ENCODE results near the gene LRRK1. TPM values are rescaled to one million over a fixed set of nuclear protein-coding genes. Genes with fewer than 3 reads are reported as not detected.

LRRK1 gene
- total RNA-seq, 4 donors from 2014 or later: 14.1 to 31.5 (median 16.8) TPM

- Histone ChIP-seq H3K4me1 (peaks cover 0 to 8% (median 0%) of the 10 kb centered on the region in 4 donors), H3K27ac (no peak overlapping the region), H3K4me3 (no peak overlapping the region), H3K9me3 (no peaks in the 10 kb centered on the region), H3K27me3 (no peaks in the 10 kb centered on the region), H3K36me3 (no peaks in the 10 kb centered on the region)
- no peak for DNase-seq (ENCODE audit: low spot score in 2 of 2)
- WGBS, 2 donors: 87 to 89% methylated on average over 6 of the region's 6 CpGs
- TF ChIP-seq EP300 (IDR thresholded peaks at IDR 0.05) (no peak), POLR2A (IDR thresholded peaks at IDR 0.05) (no peak)
- TF ChIP-seq, protein P1, sequence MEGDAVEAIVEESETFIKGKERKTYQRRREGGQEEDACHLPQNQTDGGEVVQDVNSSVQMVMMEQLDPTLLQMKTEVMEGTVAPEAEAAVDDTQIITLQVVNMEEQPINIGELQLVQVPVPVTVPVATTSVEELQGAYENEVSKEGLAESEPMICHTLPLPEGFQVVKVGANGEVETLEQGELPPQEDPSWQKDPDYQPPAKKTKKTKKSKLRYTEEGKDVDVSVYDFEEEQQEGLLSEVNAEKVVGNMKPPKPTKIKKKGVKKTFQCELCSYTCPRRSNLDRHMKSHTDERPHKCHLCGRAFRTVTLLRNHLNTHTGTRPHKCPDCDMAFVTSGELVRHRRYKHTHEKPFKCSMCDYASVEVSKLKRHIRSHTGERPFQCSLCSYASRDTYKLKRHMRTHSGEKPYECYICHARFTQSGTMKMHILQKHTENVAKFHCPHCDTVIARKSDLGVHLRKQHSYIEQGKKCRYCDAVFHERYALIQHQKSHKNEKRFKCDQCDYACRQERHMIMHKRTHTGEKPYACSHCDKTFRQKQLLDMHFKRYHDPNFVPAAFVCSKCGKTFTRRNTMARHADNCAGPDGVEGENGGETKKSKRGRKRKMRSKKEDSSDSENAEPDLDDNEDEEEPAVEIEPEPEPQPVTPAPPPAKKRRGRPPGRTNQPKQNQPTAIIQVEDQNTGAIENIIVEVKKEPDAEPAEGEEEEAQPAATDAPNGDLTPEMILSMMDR (IDR thresholded peaks at IDR 0.05): no peak
Observed at GRCh38 chr15:100944986-100945385, 25.8 kb downstream of the LRRK1 start.

DNA sequence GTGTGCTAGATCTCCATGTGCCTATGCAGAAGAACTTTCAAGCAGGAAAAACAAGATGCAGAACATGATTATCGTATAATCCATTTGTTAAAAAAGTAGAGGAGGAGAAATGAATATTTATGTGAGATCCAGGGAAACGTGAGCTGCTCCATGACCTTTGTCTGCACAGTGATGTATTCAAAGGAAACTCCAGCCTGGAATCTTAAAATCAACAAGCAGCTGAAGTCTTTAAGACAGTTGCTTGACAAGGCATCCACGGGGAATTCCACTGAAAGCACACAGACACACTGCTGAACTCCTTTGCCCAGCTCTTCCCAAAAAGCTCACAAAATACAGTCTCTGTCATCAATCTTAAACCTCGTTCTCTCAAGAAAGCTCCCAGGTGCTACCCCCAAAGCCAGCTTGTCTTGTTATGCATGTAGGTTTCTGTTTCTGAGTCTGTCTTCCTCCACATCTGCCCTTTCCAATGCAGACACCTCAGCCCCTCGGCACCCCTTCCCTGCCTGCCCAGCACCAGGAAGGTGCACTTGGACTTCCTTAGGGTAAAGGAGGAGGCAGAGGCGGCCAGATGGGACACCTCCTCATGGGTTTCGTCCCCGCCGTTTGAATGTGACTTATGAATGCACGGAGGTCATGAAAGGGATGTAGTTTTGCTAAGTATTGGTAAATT is 28.7 kb downstream of the LRRK1 start:
- Histone ChIP-seq H3K4me1 (peaks cover 0 to 5% (median 0%) of the 10 kb centered on the region in 4 donors), H3K27ac (no peak overlapping the region), H3K27me3 (no peaks in the 10 kb centered on the region), H3K4me3 (no peak overlapping the region), H3K9me3 (no peaks in the 10 kb centered on the region), H3K36me3 (no peaks in the 10 kb centered on the region)
- 70% methylated on average over 10 of the region's 10 CpGs for WGBS, 2 donors
- TF ChIP-seq EP300 (IDR thresholded peaks at IDR 0.05): no peak
- TF ChIP-seq, protein P1 (IDR thresholded peaks at IDR 0.05): no peak
- no peak for DNase-seq (ENCODE audit: low spot score in 2 of 2)

GRCh38 chr15:100948430-100948762 is 29.2 kb downstream of the LRRK1 start:
- 90 to 96% methylated on average over 3 of the region's 3 CpGs for WGBS, 2 donors
- no peak for DNase-seq (ENCODE audit: low spot score in 2 of 2)
- Histone ChIP-seq H3K4me1 (no peaks in the 10 kb centered on the region), H3K4me3 (no peak overlapping the region), H3K27me3 (no peaks in the 10 kb centered on the region), H3K9me3 (no peaks in the 10 kb centered on the region), H3K36me3 (no peaks in the 10 kb centered on the region), H3K27ac (no peak overlapping the region)
- TF ChIP-seq POLR2A (IDR thresholded peaks at IDR 0.05) (no peak), EP300 (IDR thresholded peaks at IDR 0.05) (no peak)
- TF ChIP-seq, protein P1 (IDR thresholded peaks at IDR 0.05): no peak

DNA sequence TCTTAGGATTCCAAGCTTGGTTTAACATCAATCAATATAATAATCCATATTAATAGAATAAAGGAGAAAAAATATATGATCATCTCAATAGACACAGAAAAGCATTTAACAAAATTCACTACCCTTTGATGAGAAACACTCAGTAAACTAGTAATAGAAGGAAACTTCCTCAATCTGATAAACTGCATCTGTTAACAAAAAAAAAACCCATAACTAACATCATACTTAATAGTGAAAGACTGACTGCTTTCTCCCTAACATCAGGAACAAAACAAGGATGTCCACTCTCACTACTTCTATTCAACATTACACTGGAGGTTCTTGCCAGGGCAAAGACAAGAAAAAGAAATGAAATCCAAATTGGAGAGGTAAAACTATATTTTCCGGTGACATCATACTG is 30.5 kb downstream of the LRRK1 start:
- H3K27ac ChIP-seq: no peak overlapping the region
- no peaks in the 10 kb centered on the region for H3K36me3 ChIP-seq
- WGBS, 2 donors: 97 to 98% methylated on average over 1 of the region's 1 CpG
- H3K9me3 ChIP-seq: no peaks in the 10 kb centered on the region
- no peaks in the 10 kb centered on the region for H3K27me3 ChIP-seq
- H3K4me1 ChIP-seq: no peaks in the 10 kb centered on the region
- TF ChIP-seq POLR2A (IDR thresholded peaks at IDR 0.05): no peak
- TF ChIP-seq, protein P1 (IDR thresholded peaks at IDR 0.05): no peak
- no peak for TF ChIP-seq EP300 (IDR thresholded peaks at IDR 0.05)
- no peak for DNase-seq (ENCODE audit: low spot score in 2 of 2)
- H3K4me3 ChIP-seq: no peak overlapping the region

- Histone ChIP-seq H3K36me3 (no peaks in the 10 kb centered on the region), H3K4me1 (no peaks in the 10 kb centered on the region), H3K27ac (no peak overlapping the region), H3K4me3 (no peak overlapping the region), H3K27me3 (no peaks in the 10 kb centered on the region), H3K9me3 (no peaks in the 10 kb centered on the region)
- TF ChIP-seq POLR2A (IDR thresholded peaks at IDR 0.05) (no peak), EP300 (IDR thresholded peaks at IDR 0.05) (no peak)
- TF ChIP-seq, protein P1 (IDR thresholded peaks at IDR 0.05): no peak
- WGBS, 2 donors: 84 to 86% methylated on average over 5 of the region's 5 CpGs
- DNase-seq (ENCODE audit: low spot score in 2 of 2): no peak
Observed at GRCh38 chr15:100951965-100952364, 32.8 kb downstream of the LRRK1 start.
